Type B pancreatic cell (in vitro differentiated cells): ENCODE data around the gene AMMECR1L. TPM values are rescaled to one million over a fixed set of nuclear protein-coding genes. Genes with fewer than 3 reads are reported as not detected.
"Not testable (repeated sequence)": the region's sequence is repeated elsewhere in the genome, so short reads cannot be mapped to it uniquely, and the experiment has no call there.

Experiments used
- DNase-seq: peaks from one replicate; pipeline ENCODE4 v3.0.0; 2021; ENCODE audit warnings: mixed read lengths; ENCODE audit not compliant: unreplicated experiment; ENCODE audit errors: extremely low spot score
- H3K27ac Mint-ChIP-seq: 2 replicates; pipeline ENCODE4 v1.8.0; 2021; ENCODE audit warnings: mild to moderate bottlenecking, mixed read lengths
- H3K27me3 Mint-ChIP-seq: 2 replicates; pipeline ENCODE4 v1.8.0; 2021; ENCODE audit warnings: mixed read lengths
- H3K36me3 Mint-ChIP-seq: 2 replicates; pipeline ENCODE4 v1.8.0; 2021; ENCODE audit warnings: mixed read lengths
- H3K4me1 Mint-ChIP-seq: one replicate; pipeline ENCODE4 v1.8.0; 2021; ENCODE audit warnings: mixed read lengths; ENCODE audit not compliant: unreplicated experiment
- H3K4me3 Mint-ChIP-seq: 2 replicates; pipeline ENCODE4 v1.8.0; 2021; ENCODE audit warnings: mild to moderate bottlenecking, mixed read lengths
- H3K9me3 Mint-ChIP-seq: 2 replicates; pipeline ENCODE4 v1.8.0; 2021; ENCODE audit warnings: mixed read lengths
- total RNA-seq: library from RNA; stranded (reverse); gene quantifications from 2 replicates; pipeline ENCODE4 v1.2.1, GENCODE V29; 2021; ENCODE audit warnings: low replicate concordance
- TF ChIP-seq, protein P1 (sequence below): fragments of 200-600 bp; sonication (generic); conservative IDR thresholded peaks from 2 replicates; pipeline ENCODE4 v1.5.0; 2021; ENCODE audit warnings: antibody characterized with exemption, mild to moderate bottlenecking

Gene AMMECR1L
- total RNA-seq, 1 donor from 2014 or later, result 21.9 TPM

DNA sequence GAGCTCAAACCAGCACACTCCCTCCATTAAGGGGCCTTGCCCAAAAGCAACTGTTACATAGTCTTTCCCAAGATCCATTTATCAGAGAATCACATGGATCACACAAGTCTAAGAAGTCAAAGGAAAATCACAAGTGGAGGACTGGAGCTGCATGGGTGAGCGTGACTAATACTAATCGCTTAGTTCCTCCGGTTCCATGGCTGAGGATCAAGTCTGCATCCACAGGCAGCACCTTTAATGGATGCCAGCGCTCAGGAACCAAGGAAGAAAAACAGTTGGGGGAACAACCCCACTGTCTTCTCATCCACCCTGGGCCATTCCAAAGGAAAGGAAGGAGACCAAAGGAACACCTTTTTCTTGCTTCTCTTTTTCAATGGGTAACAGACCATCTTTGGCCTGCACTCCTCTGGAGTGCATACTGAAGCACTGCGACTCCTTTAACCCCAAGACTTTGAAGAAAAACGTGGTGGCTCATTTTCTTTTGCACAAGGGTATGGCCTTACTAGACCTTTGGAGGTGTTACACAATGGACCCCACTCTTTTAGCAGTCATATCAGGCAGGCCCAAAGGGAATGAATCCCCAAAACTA lies 65.6 kb downstream of the AMMECR1L start:
- Mint-ChIP-seq H3K27me3 (peaks cover 21% of the 10 kb centered on the region), H3K36me3 (no peaks in the 10 kb centered on the region), H3K4me1 (no peaks in the 10 kb centered on the region), H3K4me3 (no peak overlapping the region), H3K27ac (no peak overlapping the region), H3K9me3 (peaks cover 13% of the 10 kb centered on the region)
- no peak for DNase-seq
- TF ChIP-seq, protein P1, sequence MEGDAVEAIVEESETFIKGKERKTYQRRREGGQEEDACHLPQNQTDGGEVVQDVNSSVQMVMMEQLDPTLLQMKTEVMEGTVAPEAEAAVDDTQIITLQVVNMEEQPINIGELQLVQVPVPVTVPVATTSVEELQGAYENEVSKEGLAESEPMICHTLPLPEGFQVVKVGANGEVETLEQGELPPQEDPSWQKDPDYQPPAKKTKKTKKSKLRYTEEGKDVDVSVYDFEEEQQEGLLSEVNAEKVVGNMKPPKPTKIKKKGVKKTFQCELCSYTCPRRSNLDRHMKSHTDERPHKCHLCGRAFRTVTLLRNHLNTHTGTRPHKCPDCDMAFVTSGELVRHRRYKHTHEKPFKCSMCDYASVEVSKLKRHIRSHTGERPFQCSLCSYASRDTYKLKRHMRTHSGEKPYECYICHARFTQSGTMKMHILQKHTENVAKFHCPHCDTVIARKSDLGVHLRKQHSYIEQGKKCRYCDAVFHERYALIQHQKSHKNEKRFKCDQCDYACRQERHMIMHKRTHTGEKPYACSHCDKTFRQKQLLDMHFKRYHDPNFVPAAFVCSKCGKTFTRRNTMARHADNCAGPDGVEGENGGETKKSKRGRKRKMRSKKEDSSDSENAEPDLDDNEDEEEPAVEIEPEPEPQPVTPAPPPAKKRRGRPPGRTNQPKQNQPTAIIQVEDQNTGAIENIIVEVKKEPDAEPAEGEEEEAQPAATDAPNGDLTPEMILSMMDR, result no peak

DNA sequence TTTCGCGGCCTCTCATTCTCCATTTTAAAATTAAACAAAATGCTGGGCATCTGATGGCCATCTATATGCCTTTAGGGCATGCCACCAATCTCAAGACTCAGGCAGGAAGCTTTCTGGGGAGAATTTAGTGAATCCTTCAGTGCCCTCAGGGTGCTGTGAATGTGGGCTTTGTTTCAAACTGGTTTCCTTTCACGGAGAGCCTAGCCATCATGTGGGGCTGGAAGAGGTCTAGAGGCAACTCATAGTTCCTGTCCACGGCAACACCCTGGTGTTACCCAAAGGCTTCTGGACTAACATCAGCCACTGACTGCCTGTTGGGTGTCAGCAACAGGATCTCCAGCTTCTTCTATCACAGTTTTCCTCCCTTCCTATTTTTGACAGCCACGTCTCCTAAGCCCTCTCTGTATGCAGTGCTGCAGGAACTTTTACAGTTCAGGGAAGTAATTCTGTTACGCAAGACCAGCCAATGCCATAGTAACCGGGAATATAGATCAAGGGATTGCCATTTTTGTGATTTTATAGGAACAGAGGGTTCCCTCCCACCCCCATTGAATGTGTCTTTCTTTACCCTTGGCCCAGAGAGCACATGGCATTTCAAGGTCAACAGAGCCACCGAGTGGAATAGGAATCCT lies 66.8 kb downstream of the AMMECR1L start:
- Mint-ChIP-seq H3K9me3 (peaks cover 13% of the 10 kb centered on the region), H3K4me1 (no peaks in the 10 kb centered on the region), H3K27me3 (peaks cover 21% of the 10 kb centered on the region), H3K27ac (no peak overlapping the region), H3K4me3 (no peak overlapping the region), H3K36me3 (no peaks in the 10 kb centered on the region)
- TF ChIP-seq, protein P1, result no peak
- no peak for DNase-seq

DNA sequence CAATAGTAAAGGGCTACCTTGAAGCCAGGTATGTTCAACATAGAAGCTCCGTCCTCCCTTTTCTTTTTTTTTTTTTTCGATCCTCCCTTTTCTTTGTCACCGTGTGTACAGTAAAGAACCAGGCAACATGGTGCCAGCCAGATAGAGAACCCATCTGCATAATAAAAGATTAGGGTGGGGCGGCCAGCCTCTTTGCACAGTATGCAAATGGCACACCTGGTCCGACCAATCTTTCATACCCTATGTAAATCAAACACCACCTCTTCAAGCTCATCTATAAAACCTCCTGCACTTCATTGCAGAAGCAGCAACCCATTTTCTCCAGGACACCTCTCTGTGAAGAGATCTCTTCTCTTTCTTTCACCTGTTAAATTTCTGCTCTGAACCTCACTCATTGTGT lies 67.5 kb downstream of the AMMECR1L start:
- DNase-seq, result no peak
- H3K4me3 Mint-ChIP-seq, result no peak overlapping the region
- peaks cover 13% of the 10 kb centered on the region for H3K9me3 Mint-ChIP-seq
- TF ChIP-seq, protein P1, result no peak
- H3K36me3 Mint-ChIP-seq, result no peaks in the 10 kb centered on the region
- peaks cover 21% of the 10 kb centered on the region for H3K27me3 Mint-ChIP-seq
- no peak overlapping the region for H3K27ac Mint-ChIP-seq
- no peaks in the 10 kb centered on the region for H3K4me1 Mint-ChIP-seq

DNA sequence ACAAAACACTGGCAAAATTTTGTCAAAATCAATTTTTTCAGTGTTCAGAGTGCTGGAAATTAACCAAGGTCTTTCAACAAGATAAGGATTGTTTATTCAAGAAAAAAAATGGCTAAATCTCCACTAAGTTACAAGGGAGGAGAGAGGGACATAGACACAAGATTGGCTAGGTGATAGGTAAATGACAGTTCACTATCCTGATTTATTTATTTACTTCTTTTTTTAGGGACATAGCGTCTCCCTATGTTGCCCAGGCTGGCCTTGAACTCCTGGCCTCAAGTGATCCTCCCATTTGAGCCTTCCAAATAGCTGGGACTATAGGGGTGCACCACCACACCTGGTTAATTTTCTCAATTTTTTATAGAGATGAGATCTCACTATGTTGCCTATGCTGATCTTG lies 71.1 kb downstream of the AMMECR1L start:
- TF ChIP-seq, protein P1, result no peak
- H3K9me3 Mint-ChIP-seq, result peaks cover 6% of the 10 kb centered on the region
- H3K4me1 Mint-ChIP-seq, result peaks cover 15% of the 10 kb centered on the region
- H3K4me3 Mint-ChIP-seq, result no peak overlapping the region
- H3K27ac Mint-ChIP-seq, result no peak overlapping the region
- no peak for DNase-seq
- H3K27me3 Mint-ChIP-seq, result peaks cover 15% of the 10 kb centered on the region
- peaks cover 3% of the 10 kb centered on the region for H3K36me3 Mint-ChIP-seq

DNA sequence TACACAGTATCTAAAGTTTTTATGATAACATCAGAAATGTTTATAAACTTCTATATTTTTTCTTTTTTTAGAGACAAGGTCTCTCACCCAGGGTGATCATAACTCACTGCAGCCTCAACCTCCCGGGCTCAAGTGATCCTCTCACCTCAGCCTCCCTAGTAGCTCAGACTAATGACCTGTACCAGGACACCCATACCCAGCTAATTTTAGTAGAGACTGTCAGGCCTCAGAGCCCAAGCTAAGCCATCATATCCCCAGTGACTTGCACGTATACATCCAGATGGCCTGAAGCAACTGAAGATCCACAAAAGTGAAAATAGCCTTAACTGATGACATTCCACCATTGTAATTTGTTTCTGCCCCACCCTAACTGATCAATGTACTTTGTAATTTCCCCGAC lies 73.3 kb downstream of the AMMECR1L start:
- Mint-ChIP-seq H3K27ac (peak overlapping the region; percentile 66), H3K4me1 (peaks cover 27% of the 10 kb centered on the region), H3K4me3 (peak overlapping the region; percentile 99)

More for the DNA sequence above, 73.3 kb downstream of the AMMECR1L start:
- not testable (repeated sequence) for H3K9me3 Mint-ChIP-seq, DNase-seq, H3K36me3 Mint-ChIP-seq, H3K27me3 Mint-ChIP-seq

Other genes starting within 250 kb of the AMMECR1L start
- 0.19 TPM in 1 of 2 replicates, not detected in the other for gene GPR17, start 239.8 kb downstream of the AMMECR1L start, total RNA-seq
- 13.1 and 20.5 TPM in 2 replicates for gene LIMS2, start 210.4 kb downstream of the AMMECR1L start, total RNA-seq
- gene SFT2D3, start 184.5 kb downstream of the AMMECR1L start, total RNA-seq, result 10.7 and 12.5 TPM in 2 replicates
- 54.7 and 58.4 TPM in 2 replicates for gene WDR33, start 74.8 kb downstream of the AMMECR1L start, total RNA-seq
- gene POLR2D, start 27.8 kb downstream of the AMMECR1L start, total RNA-seq, result 36.0 and 52.6 TPM in 2 replicates
- 27.6 and 41.9 TPM in 2 replicates for gene SAP130, start 142.1 kb upstream of the AMMECR1L start, total RNA-seq
- gene UGGT1, start 205.2 kb upstream of the AMMECR1L start, total RNA-seq, result 43.8 and 51.1 TPM in 2 replicates